HCT116 (cell line): ENCODE data around the gene OFD1. TPM values are rescaled to one million over a fixed set of nuclear protein-coding genes. Genes with fewer than 3 reads are reported as not detected.

Experiments
- ATAC-seq: fragments of 200-7000 bp; cut with Tn5 transposase; 2 replicates; pipeline ENCODE4 v1.9.1; 2020; ENCODE audit warnings: mild to moderate bottlenecking, moderate library complexity
- BruUV-seq: library from RNA; stranded (reverse); fragments of 400-500 nt; replicated peaks from 2 replicates; lab custom pipeline; 2021; lab: Mats Ljungman, UMichigan
- CTCF ChIA-PET: fragments of 300-600 bp; sonication (Branson Sonifier 250); formaldehyde crosslinking; loops from one replicate; lab custom pipeline; 2021; ENCODE audit warnings: antibody characterized with exemption; lab: Charles Lee
- POLR2A ChIA-PET: fragments of 300-600, 350-600 bp; sonication (Branson Sonifier 250); formaldehyde crosslinking; loops from one replicate; lab custom pipeline; 2021; ENCODE audit warnings: antibody characterized with exemption; lab: Charles Lee
- RAD21 ChIA-PET, 2 experiments: fragments of 300-600 bp; sonication (Branson Sonifier 250); formaldehyde crosslinking; loops; one replicate each; lab custom pipeline; 2023; ENCODE audit warnings: low total read pairs in 2 of 2; ENCODE audit not compliant: uncharacterized antibody in 2 of 2, unreplicated experiment in 2 of 2, low non-redundant PET in 1 of 2; lab: Charles Lee
- DNase-seq: peaks from one replicate; pipeline ENCODE4 v3.0.0-alpha.2; 2010; ENCODE audit warnings: low read depth, low spot score
- H2AFZ ChIP-seq: fragments of 200-600 bp; shearing (Covaris generic), sonication (generic); 2 replicates; pipeline ENCODE4 v1.6.1; 2017; ENCODE audit warnings: low read depth, mixed run types, mixed read lengths, antibody characterized with exemption, low read length; ENCODE audit not compliant: poor library complexity, severe bottlenecking
- H3K27ac ChIP-seq: 2 replicates; pipeline ENCODE4 v1.5.1; 2012; ENCODE audit warnings: low read depth, low read length
- H3K27me3 ChIP-seq: fragments of 200-600 bp; sonication (generic); 2 replicates; pipeline ENCODE4 v1.6.1; 2016; ENCODE audit warnings: mixed run types, low read length, mixed read lengths; ENCODE audit not compliant: insufficient read depth
- H3K36me3 ChIP-seq, 2 experiments: fragments of 200-500 bp in 1 of 2; fragments of 200-600 bp in 1 of 2; sonication (Bioruptor generic) in 1 of 2; sonication (generic) in 1 of 2; 2 replicates each; pipeline versions ENCODE4 v1.5.1 to v1.6.1; 2014 to 2016; ENCODE audit warnings: low read length in 2 of 2, inconsistent platforms in 1 of 2, mixed read lengths in 1 of 2, mixed run types in 1 of 2; ENCODE audit not compliant: insufficient read depth in 2 of 2, control insufficient read depth in 1 of 2
- H3K4me1 ChIP-seq, 2 experiments: fragments of 200-600 bp in 1 of 2; sonication (generic) in 1 of 2; 2 replicates each; pipeline versions ENCODE4 v1.5.1 to v1.6.1; 2012 to 2017; ENCODE audit warnings: low read length in 2 of 2, inconsistent platforms in 1 of 2, mild to moderate bottlenecking in 1 of 2, mixed read lengths in 1 of 2, mixed run types in 1 of 2, moderate library complexity in 1 of 2; ENCODE audit not compliant: insufficient read depth in 2 of 2, control insufficient read depth in 1 of 2
- H3K4me2 ChIP-seq: fragments of 200-600 bp; sonication (generic); 2 replicates; pipeline ENCODE4 v1.6.1; 2017; ENCODE audit warnings: mixed run types, low read length, mixed read lengths
- H3K4me3 ChIP-seq, 2 experiments: fragments of 200-600 bp in 1 of 2; sonication (generic) in 1 of 2; replicated peaks in 1 of 2; 2 replicates each; pipeline ENCODE4 v1.5.1; 2011 to 2016; ENCODE audit warnings: low read length in 2 of 2, control low read depth in 1 of 2, low read depth in 1 of 2, mild to moderate bottlenecking in 1 of 2, mixed read lengths in 1 of 2, mixed run types in 1 of 2
- H3K79me2 ChIP-seq: fragments of 200-600 bp; sonication (generic); 2 replicates; pipeline ENCODE4 v1.6.1; 2017; ENCODE audit warnings: mild to moderate bottlenecking, mixed run types, low read length, moderate library complexity, mixed read lengths; ENCODE audit not compliant: insufficient read depth
- H3K9ac ChIP-seq: fragments of 200-600 bp; sonication (generic); 2 replicates; pipeline ENCODE4 v1.6.1; 2016; ENCODE audit warnings: low read length, mixed read lengths
- H3K9me2 ChIP-seq: fragments of 200-600 bp; sonication (generic), shearing (Covaris generic); 2 replicates; pipeline ENCODE4 v1.6.1; 2017; ENCODE audit warnings: mixed run types, mild to moderate bottlenecking, moderate library complexity; ENCODE audit not compliant: insufficient read depth
- H3K9me3 ChIP-seq, 2 experiments: fragments of 200-500 bp in 1 of 2; fragments of 200-600 bp in 1 of 2; sonication (Bioruptor generic) in 1 of 2; sonication (generic) in 1 of 2; 2 replicates each; pipeline ENCODE4 v1.6.1; 2014 to 2017; ENCODE audit warnings: low read length in 2 of 2, mixed read lengths in 2 of 2, inconsistent platforms in 1 of 2, low read depth in 1 of 2, mild to moderate bottlenecking in 1 of 2, mixed run types in 1 of 2, moderate library complexity in 1 of 2; ENCODE audit not compliant: control insufficient read depth in 1 of 2, insufficient read depth in 1 of 2
- H4K20me1 ChIP-seq: fragments of 200-600 bp; sonication (generic), shearing (Covaris generic); 2 replicates; pipeline ENCODE4 v1.6.1; 2017; ENCODE audit warnings: mixed run types, mild to moderate bottlenecking, moderate library complexity; ENCODE audit not compliant: insufficient read depth
- ATF3 ChIP-seq: IDR thresholded peaks from 2 replicates; pipeline ENCODE4 v1.6.1; 2012
- CBX3 ChIP-seq: IDR thresholded peaks from 2 replicates; pipeline ENCODE4 v1.6.1; 2012; ENCODE audit warnings: low read depth
- CEBPB ChIP-seq: IDR thresholded peaks from 2 replicates; pipeline ENCODE4 v1.6.1; 2012; ENCODE audit warnings: low read depth
- EGR1 ChIP-seq: IDR thresholded peaks from 2 replicates; pipeline ENCODE4 v1.6.1; 2012; ENCODE audit warnings: low read depth
- ELF1 ChIP-seq: IDR thresholded peaks from 2 replicates; pipeline ENCODE4 v1.6.1; 2012; ENCODE audit warnings: low read depth, borderline replicate concordance
- EZH2phosphoT487 ChIP-seq: fragments of 200-600 bp; IDR thresholded peaks from 2 replicates; pipeline ENCODE4 v1.6.1; 2018; ENCODE audit warnings: antibody characterized with exemption, borderline replicate concordance
- FOSL1 ChIP-seq: IDR thresholded peaks from 2 replicates; pipeline ENCODE4 v1.6.1; 2012; ENCODE audit warnings: low read depth
- JUND ChIP-seq: IDR thresholded peaks from 2 replicates; pipeline ENCODE4 v1.6.1; 2012
- MAX ChIP-seq: IDR thresholded peaks from 2 replicates; pipeline ENCODE4 v1.6.1; 2012
- POLR2AphosphoS5 ChIP-seq: IDR thresholded peaks from 2 replicates; pipeline ENCODE4 v1.6.1; 2011; ENCODE audit warnings: mild to moderate bottlenecking, low read depth, low read length, moderate library complexity
- RAD21 ChIP-seq: IDR thresholded peaks from 2 replicates; pipeline ENCODE4 v1.6.1; 2012; ENCODE audit warnings: low read depth, mild to moderate bottlenecking
- SIN3A ChIP-seq: IDR thresholded peaks from 2 replicates; pipeline ENCODE4 v1.6.1; 2012; ENCODE audit warnings: low read depth
- SRF ChIP-seq: IDR thresholded peaks from 2 replicates; pipeline ENCODE4 v1.6.1; 2012; ENCODE audit warnings: low read depth
- TCF7L2 ChIP-seq: IDR thresholded peaks from 2 replicates; pipeline ENCODE4 v1.7.0; 2011; ENCODE audit warnings: borderline replicate concordance, inconsistent platforms; ENCODE audit not compliant: insufficient read depth, insufficient read length; ENCODE audit errors: extremely low read depth
- YY1 ChIP-seq: IDR thresholded peaks from 2 replicates; pipeline ENCODE4 v1.6.1; 2011; ENCODE audit warnings: low read length, low read depth, moderate library complexity, mild to moderate bottlenecking; ENCODE audit not compliant: insufficient replicate concordance; ENCODE audit errors: extremely low read depth
- ZFX ChIP-seq: fragments of 450-650 bp; IDR thresholded peaks from 2 replicates; pipeline ENCODE4 v1.6.1; 2017
- ZNF274 ChIP-seq: fragments of 200-500 bp; sonication (Bioruptor generic); IDR thresholded peaks from 2 replicates; pipeline ENCODE4 v1.6.1; 2014; ENCODE audit warnings: mild to moderate bottlenecking, low read depth, low read length, inconsistent platforms
- intact Hi-C: fragments of 100-400 bp; cut with micrococcal nuclease; formaldehyde crosslinking; loops from 2 replicates; pipeline ENCODE4 v1.10.0; 2022
- total RNA-seq: library from RNA; stranded (reverse); gene quantifications from one replicate; pipeline ENCODE4 v1.2.1, GENCODE V29; 2021; ENCODE audit not compliant: unreplicated experiment
- TF ChIP-seq, protein P1 (sequence below), 3 experiments: fragments of 200-600 bp in 1 of 3; sonication (generic) in 1 of 3; IDR thresholded peaks in 2 of 3; conservative IDR thresholded peaks in 1 of 3; 2 replicates each; pipeline ENCODE4 v1.5.1; 2012 to 2017; ENCODE audit warnings: low read depth in 2 of 3, low read length in 2 of 3, antibody characterized with exemption in 1 of 3, borderline replicate concordance in 1 of 3, control low read depth in 1 of 3, mild to moderate bottlenecking in 1 of 3, mixed read lengths in 1 of 3, mixed run types in 1 of 3, moderate library complexity in 1 of 3; ENCODE audit not compliant: insufficient read depth in 1 of 3

OFD1 gene
- total RNA-seq, 1 experiment from 2014 or later: 18.0 TPM

DNA sequence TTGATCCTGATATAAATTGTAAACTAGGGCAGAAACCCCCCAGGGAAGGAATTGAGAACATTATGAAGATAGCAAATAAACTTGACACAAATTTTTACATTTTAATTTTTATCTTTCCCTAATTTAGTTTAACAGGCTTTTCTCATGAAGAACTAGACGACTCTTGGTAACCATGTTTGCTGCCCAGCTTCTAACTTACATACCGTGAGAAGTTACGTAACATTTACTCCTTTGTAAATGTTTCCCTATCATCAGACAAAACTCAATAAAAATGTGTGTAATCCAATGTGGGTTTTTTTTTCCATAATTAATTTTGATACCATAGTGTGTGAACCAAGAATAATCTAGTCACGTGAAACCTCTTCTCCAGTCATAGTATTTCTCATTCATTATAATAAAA, 34.4 kb downstream of the OFD1 start:
- intact Hi-C loops: no loop called here
- Histone ChIP-seq H3K4me1 (no peaks in the 10 kb centered on the region), H3K27me3 (no peaks in the 10 kb centered on the region), H3K27ac (no peak overlapping the region), H3K4me2 (no peak overlapping the region), H3K9me2 (no peaks in the 10 kb centered on the region), H3K9ac (no peak overlapping the region), H2AFZ (no peak overlapping the region), H4K20me1 (no peaks in the 10 kb centered on the region), H3K9me3 (no peaks in the 10 kb centered on the region), H3K79me2 (no peaks in the 10 kb centered on the region), H3K36me3 (peaks cover 3 to 6% of the 10 kb centered on the region in 2 experiments; a peak in 2 of 4 replicates), H3K4me3 (no peak overlapping the region)
- DNase-seq (no peak), ATAC-seq (no peak)
- no TSS peak for BruUV-seq
- TF ChIP-seq SIN3A: no peak
- no peak for TF ChIP-seq YY1
- no peak for TF ChIP-seq ZNF274
- no peak for TF ChIP-seq EZH2phosphoT487
- no peak for TF ChIP-seq CEBPB
- TF ChIP-seq MAX: no peak
- no peak for TF ChIP-seq POLR2AphosphoS5
- no peak for TF ChIP-seq JUND
- no peak for TF ChIP-seq EGR1
- TF ChIP-seq ELF1: no peak
- TF ChIP-seq TCF7L2: no peak
- no peak for TF ChIP-seq RAD21
- TF ChIP-seq ZFX: no peak
- TF ChIP-seq, protein P1, sequence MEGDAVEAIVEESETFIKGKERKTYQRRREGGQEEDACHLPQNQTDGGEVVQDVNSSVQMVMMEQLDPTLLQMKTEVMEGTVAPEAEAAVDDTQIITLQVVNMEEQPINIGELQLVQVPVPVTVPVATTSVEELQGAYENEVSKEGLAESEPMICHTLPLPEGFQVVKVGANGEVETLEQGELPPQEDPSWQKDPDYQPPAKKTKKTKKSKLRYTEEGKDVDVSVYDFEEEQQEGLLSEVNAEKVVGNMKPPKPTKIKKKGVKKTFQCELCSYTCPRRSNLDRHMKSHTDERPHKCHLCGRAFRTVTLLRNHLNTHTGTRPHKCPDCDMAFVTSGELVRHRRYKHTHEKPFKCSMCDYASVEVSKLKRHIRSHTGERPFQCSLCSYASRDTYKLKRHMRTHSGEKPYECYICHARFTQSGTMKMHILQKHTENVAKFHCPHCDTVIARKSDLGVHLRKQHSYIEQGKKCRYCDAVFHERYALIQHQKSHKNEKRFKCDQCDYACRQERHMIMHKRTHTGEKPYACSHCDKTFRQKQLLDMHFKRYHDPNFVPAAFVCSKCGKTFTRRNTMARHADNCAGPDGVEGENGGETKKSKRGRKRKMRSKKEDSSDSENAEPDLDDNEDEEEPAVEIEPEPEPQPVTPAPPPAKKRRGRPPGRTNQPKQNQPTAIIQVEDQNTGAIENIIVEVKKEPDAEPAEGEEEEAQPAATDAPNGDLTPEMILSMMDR (IDR thresholded peaks at IDR 0.05 in 2 of 3, conservative IDR thresholded peaks at IDR 0.05 in 1 of 3; ENCODE audit: borderline replicate concordance in 1 of 3, insufficient read depth in 1 of 3, low read depth in 2 of 3, low read length in 2 of 3): no peak
- TF ChIP-seq ATF3: no peak
- TF ChIP-seq CBX3: no peak
- no peak for TF ChIP-seq SRF
- no peak for TF ChIP-seq FOSL1
- CTCF ChIA-PET: no interaction called here
- RAD21 ChIA-PET: no interaction called here
- POLR2A ChIA-PET: no interaction called here
